ENCODE data around the gene UGT1A4. TPM values are rescaled to one million over a fixed set of nuclear protein-coding genes. Genes with fewer than 3 reads are reported as not detected.
"Not testable (repeated sequence)": the region's sequence is repeated elsewhere in the genome, so short reads cannot be mapped to it uniquely, and the experiment has no call there.

Gene UGT1A4
- polyA plus RNA-seq, 2 donors, result 0.69 to 2.5 TPM

DNA sequence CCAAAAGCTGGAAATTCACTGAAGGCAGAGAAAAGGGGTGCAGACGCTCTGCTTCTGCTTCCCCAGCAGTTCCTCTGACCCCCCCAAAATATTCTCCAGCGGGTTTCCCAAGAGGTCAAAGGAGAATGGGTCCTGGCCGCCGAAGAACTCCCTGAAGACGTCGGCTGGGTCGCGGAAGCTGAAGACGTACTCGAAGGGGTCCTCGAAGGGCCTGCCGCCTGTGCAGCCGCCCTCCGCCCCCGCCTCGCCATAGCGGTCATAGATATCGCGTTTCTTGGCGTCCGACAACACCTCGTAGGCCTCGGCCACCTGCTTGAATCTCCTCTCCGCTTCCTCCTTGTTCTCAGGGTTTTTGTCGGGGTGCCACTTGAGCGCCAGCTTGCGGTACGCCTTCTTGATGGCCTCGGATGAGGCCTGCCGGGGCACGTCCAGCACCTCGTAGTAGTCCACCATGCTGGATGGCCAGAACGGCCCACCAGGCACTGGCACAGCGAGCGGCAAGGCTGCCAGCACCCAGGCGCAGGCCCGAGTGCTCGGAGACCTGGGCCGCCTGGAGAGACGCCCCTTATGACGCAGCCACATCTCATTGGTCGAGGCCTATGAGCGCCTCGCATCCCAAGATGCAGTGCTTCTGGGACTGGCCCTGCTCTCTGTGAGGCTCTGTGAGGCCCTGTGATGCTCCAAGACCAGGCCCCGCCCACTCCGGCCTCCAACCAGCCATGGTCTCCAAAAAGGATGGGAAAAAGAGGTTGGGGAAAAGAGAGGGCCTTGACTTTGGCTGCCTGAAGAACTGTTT lies 25.1 kb downstream of the UGT1A4 start:
- Histone ChIP-seq H3K27me3 (ENCODE audit: control insufficient read depth in 1 of 2, insufficient read depth in 2 of 2, low read length in 2 of 2) (no peaks in the 10 kb centered on the region), H3K36me3 (ENCODE audit: control insufficient read depth in 2 of 2, insufficient read depth in 2 of 2, low read length in 1 of 2) (peaks cover 0 to 2% of the 10 kb centered on the region in 2 donors), H3K9me3 (ENCODE audit: control insufficient read depth in 2 of 2, insufficient read depth in 1 of 2, low read depth in 1 of 2, low read length in 1 of 2) (no peaks in the 10 kb centered on the region), H3K4me1 (ENCODE audit: control insufficient read depth in 2 of 2, insufficient read depth in 2 of 2, low read length in 1 of 2) (no peaks in the 10 kb centered on the region), H3K4me3 (ENCODE audit: low read depth in 1 of 2, low read length in 2 of 2) (no peak overlapping the region), H3K27ac (ENCODE audit: low read depth in 2 of 2, low read length in 1 of 2) (no peak overlapping the region)
- 94 to 95% methylated on average over 44 to 46 of the region's 46 CpGs for WGBS, 2 donors

DNA sequence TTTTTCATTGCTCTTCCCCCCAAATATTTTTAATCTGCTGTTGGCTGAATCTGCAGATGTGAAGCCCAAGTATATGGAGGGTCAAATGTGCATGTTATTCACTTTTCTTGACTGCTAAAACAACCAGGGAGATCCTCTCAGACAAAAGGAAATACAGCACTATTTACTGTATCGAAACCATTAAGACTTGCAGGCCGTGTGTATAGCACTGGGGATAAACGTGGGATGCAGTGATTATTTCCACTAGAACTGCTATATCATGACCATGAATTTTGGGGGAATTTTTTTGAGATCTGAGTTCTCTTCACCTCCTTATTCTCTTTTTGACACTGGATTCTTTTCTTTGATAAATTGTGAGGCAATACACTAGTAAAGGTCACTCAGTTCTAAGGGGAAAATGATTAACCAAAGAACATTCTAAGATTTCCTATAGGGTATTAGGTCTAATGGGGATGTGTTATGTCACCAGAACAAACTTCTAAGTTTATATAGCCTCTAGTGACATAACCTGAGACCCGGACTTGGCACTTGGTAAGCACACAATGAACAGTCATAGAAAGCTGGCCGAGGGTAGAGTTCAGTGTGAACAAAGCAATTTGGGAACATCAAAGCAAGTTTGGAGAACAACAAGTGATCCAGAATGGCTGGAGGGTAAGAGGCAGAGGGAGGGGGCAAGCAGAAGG lies 26.7 kb downstream of the UGT1A4 start:
- Histone ChIP-seq H3K4me1 (ENCODE audit: control insufficient read depth in 2 of 2, insufficient read depth in 2 of 2, low read length in 1 of 2) (no peaks in the 10 kb centered on the region), H3K4me3 (ENCODE audit: low read depth in 1 of 2, low read length in 2 of 2) (no peak overlapping the region), H3K9me3 (ENCODE audit: control insufficient read depth in 2 of 2, insufficient read depth in 1 of 2, low read depth in 1 of 2, low read length in 1 of 2) (no peaks in the 10 kb centered on the region), H3K27me3 (ENCODE audit: control insufficient read depth in 1 of 2, insufficient read depth in 2 of 2, low read length in 2 of 2) (no peaks in the 10 kb centered on the region), H3K27ac (ENCODE audit: low read depth in 2 of 2, low read length in 1 of 2) (no peak overlapping the region), H3K36me3 (ENCODE audit: control insufficient read depth in 2 of 2, insufficient read depth in 2 of 2, low read length in 1 of 2) (peaks cover 0 to 2% of the 10 kb centered on the region in 2 donors)
- WGBS, 2 donors, result 65 to 67% methylated on average over 5 of the region's 5 CpGs

DNA sequence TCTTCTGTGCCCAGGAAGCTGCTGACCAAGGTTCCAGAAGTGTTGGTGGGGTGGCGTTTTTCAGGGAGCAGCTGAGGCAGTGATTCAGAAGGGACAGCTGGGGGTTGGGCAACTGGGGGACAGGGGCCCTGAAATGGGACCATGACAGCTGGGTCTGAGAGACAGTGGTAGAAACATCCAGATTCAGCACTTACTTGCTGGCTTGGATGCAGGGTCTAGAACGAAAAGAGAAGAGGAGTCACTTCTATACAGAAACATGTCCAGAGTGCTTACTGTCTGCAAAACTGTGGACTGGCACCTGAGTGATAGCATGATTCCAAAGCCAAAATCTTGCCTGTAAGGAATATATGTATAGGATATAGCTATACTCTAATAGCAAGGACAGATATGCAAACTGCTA lies 27.3 kb downstream of the UGT1A4 start:
- not testable (repeated sequence) for H3K4me3 ChIP-seq (ENCODE audit: low read depth in 1 of 2, low read length in 2 of 2); H3K27me3 ChIP-seq (ENCODE audit: control insufficient read depth in 1 of 2, insufficient read depth in 2 of 2, low read length in 2 of 2); H3K9me3 ChIP-seq (ENCODE audit: control insufficient read depth in 2 of 2, insufficient read depth in 1 of 2, low read depth in 1 of 2, low read length in 1 of 2); H3K4me1 ChIP-seq (ENCODE audit: control insufficient read depth in 2 of 2, insufficient read depth in 2 of 2, low read length in 1 of 2); H3K27ac ChIP-seq (ENCODE audit: low read depth in 2 of 2, low read length in 1 of 2); H3K36me3 ChIP-seq (ENCODE audit: control insufficient read depth in 2 of 2, insufficient read depth in 2 of 2, low read length in 1 of 2)
- 71 to 77% methylated on average over 2 of the region's 2 CpGs for WGBS, 2 donors

DNA sequence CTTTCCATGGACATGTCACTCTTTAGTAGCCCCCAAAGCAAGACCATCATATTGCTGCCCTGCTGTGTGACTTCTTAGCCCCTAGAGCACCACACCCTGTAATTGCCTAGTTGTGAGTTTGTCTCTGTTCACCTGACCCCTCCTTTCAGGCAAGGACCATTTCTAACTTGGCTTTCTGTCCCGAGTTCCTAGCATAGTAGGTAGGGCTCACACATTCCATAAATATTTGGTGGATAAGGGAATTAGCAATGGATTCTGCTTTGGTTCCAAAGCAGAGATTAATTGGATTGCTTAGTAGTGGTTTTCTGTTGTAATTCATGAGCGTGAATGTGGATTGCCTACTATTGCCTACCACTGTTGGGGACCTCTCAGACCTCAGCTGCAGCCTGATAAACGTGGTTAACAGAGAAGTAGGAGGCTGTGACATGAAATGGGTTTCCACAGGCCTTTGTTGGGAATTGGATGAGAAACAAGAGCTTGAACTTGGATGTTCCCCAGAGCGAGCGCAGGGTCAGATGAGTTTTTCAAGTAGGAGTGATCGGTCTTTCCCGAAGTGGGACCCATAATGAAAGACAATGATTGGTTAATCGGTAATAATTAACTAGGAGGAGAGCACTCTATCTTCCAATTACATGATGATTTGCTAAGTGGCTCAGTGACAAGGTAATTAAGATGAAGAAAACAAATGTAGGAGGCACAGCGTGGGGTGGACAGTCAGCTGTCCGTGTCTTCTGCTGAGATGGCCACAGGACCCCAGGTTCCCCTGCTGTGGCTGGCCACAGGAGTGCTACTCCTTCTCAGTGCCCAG lies 28.1 kb downstream of the UGT1A4 start:
- WGBS, 2 donors, result 76 to 81% methylated on average over 10 of the region's 10 CpGs
- Histone ChIP-seq H3K27ac (ENCODE audit: low read depth in 2 of 2, low read length in 1 of 2) (no peak overlapping the region), H3K36me3 (ENCODE audit: control insufficient read depth in 2 of 2, insufficient read depth in 2 of 2, low read length in 1 of 2) (peaks cover 0 to 2% of the 10 kb centered on the region in 2 donors), H3K27me3 (ENCODE audit: control insufficient read depth in 1 of 2, insufficient read depth in 2 of 2, low read length in 2 of 2) (no peaks in the 10 kb centered on the region), H3K4me1 (ENCODE audit: control insufficient read depth in 2 of 2, insufficient read depth in 2 of 2, low read length in 1 of 2) (no peaks in the 10 kb centered on the region), H3K9me3 (ENCODE audit: control insufficient read depth in 2 of 2, insufficient read depth in 1 of 2, low read depth in 1 of 2, low read length in 1 of 2) (peaks cover 0 to 7% of the 10 kb centered on the region in 2 donors), H3K4me3 (ENCODE audit: low read depth in 1 of 2, low read length in 2 of 2) (no peak overlapping the region)

DNA sequence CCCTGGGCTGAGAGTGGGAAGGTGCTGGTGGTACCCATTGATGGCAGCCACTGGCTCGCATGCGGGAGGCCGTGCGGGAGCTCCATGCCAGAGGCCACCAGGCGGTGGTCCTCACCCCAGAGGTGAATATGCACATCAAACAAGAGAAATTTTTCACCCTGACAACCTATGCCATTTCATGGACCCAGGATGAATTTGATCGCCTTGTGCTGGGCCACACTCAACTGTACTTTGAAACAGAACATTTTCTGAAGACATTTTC lies 28.7 kb downstream of the UGT1A4 start:
- 95 to 96% methylated on average over 6 of the region's 6 CpGs for WGBS, 2 donors
- Histone ChIP-seq H3K9me3 (ENCODE audit: control insufficient read depth in 2 of 2, insufficient read depth in 1 of 2, low read depth in 1 of 2, low read length in 1 of 2) (peaks cover 0 to 7% of the 10 kb centered on the region in 2 donors), H3K36me3 (ENCODE audit: control insufficient read depth in 2 of 2, insufficient read depth in 2 of 2, low read length in 1 of 2) (peaks cover 0 to 2% of the 10 kb centered on the region in 2 donors), H3K27ac (ENCODE audit: low read depth in 2 of 2, low read length in 1 of 2) (no peak overlapping the region), H3K4me1 (ENCODE audit: control insufficient read depth in 2 of 2, insufficient read depth in 2 of 2, low read length in 1 of 2) (no peaks in the 10 kb centered on the region), H3K27me3 (ENCODE audit: control insufficient read depth in 1 of 2, insufficient read depth in 2 of 2, low read length in 2 of 2) (no peaks in the 10 kb centered on the region), H3K4me3 (ENCODE audit: low read depth in 1 of 2, low read length in 2 of 2) (no peak overlapping the region)

DNA sequence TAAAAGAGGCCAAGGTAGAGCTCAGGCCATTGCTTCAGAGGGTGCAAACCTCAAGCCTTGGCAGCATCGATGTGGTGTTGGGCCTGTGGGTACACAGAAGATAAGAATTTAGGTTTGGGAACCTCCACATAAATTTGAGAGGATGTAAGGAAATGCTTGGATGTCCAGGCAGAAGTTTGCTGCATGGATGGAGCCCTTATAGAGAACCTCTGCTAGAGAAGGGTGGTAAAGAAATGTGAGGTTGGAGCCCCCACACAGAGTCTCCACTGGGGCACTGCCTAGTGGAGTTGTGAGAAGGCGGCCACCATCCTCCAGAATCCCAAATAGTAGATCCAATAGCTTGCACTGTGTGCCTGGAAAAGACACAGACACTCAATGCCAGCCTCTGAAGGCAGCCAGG lies 32.2 kb downstream of the UGT1A4 start:
- H3K4me1 ChIP-seq (ENCODE audit: control insufficient read depth in 2 of 2, insufficient read depth in 2 of 2, low read length in 1 of 2); H3K27me3 ChIP-seq (ENCODE audit: control insufficient read depth in 1 of 2, insufficient read depth in 2 of 2, low read length in 2 of 2); H3K9me3 ChIP-seq (ENCODE audit: control insufficient read depth in 2 of 2, insufficient read depth in 1 of 2, low read depth in 1 of 2, low read length in 1 of 2); H3K4me3 ChIP-seq (ENCODE audit: low read depth in 1 of 2, low read length in 2 of 2); H3K36me3 ChIP-seq (ENCODE audit: control insufficient read depth in 2 of 2, insufficient read depth in 2 of 2, low read length in 1 of 2); H3K27ac ChIP-seq (ENCODE audit: low read depth in 2 of 2, low read length in 1 of 2): not testable (repeated sequence)
- 72 to 85% methylated on average over 2 of the region's 2 CpGs for WGBS, 2 donors

DNA sequence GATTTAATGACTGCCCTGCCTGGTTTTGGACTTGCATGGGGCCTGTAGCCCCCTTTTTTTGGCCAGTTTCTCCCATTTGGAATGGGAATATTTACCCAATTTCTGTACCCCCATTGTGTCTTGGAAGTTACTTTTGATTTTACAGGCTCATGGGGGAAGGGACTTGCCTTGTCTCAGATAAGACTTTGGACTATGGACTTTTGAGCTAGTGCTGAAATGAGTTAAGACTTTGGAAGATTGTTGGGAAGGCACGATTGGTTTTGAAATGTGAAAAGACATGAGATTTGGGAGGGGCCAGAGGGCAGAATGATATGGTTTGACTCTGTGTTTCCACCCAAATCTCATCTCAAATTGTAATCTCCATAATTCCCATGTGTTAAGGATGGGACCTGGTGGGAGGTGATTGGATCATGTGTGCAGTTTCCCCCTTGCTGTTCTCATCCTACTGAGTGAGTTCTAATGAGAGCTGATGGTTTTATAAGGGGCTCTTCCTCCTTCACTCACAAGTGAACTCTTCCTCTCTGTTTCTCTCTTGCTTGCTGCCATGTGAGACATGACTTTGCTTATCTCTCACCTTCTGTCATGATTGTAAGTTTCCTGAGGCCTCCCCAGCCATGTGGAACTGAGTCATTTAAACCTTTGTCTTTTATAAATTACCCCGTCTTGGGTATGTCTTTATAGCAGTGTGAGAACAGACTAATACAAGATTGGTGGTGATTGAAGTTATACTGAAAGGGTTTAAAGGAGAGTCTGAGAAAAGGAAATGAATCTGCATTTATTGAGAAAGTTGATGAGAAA lies 32.9 kb downstream of the UGT1A4 start:
- not testable (repeated sequence) for H3K4me3 ChIP-seq (ENCODE audit: low read depth in 1 of 2, low read length in 2 of 2); H3K4me1 ChIP-seq (ENCODE audit: control insufficient read depth in 2 of 2, insufficient read depth in 2 of 2, low read length in 1 of 2); H3K36me3 ChIP-seq (ENCODE audit: control insufficient read depth in 2 of 2, insufficient read depth in 2 of 2, low read length in 1 of 2); H3K27ac ChIP-seq (ENCODE audit: low read depth in 2 of 2, low read length in 1 of 2); H3K9me3 ChIP-seq (ENCODE audit: control insufficient read depth in 2 of 2, insufficient read depth in 1 of 2, low read depth in 1 of 2, low read length in 1 of 2); H3K27me3 ChIP-seq (ENCODE audit: control insufficient read depth in 1 of 2, insufficient read depth in 2 of 2, low read length in 2 of 2)
- WGBS, 2 donors, result 60 to 78% methylated on average over 2 of the region's 2 CpGs

DNA sequence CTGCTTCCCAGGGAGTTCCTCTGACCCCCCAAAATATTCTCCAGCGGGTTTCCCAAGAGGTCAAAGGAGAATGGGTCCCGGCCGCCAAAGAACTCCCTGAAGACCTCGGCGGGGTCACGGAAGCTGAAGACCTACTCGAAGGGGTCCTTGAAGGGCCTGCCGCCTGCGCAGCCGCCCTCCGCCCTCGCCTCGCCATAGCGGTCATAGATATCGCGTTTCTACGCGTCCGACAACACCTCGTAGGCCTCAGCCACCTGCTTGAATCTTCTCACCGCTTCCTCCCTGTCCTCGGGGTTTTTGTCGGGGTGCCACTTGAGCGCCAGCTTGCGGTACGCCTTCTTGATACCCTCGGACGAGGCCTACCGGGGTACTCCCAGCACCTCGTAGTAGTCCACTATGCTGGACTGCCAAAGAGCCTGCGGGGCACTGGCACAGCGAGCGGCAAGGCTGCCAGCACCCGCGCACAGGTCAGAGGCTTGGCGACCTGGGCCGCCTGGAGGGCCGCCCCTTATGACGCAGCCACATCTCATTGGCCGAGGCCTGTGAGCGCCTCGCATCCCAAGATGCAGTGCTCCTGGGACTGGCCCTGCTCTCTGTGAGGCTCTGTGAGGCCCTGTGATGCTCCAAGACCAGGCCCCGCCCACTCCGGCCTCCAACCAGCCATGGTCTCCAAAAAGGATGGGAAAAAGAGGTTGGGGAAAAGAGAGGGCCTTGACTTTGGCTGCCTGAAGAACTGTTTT lies 36.5 kb downstream of the UGT1A4 start:
- Histone ChIP-seq H3K27ac (ENCODE audit: low read depth in 2 of 2, low read length in 1 of 2) (no peak overlapping the region), H3K4me1 (ENCODE audit: control insufficient read depth in 2 of 2, insufficient read depth in 2 of 2, low read length in 1 of 2) (no peaks in the 10 kb centered on the region), H3K9me3 (ENCODE audit: control insufficient read depth in 2 of 2, insufficient read depth in 1 of 2, low read depth in 1 of 2, low read length in 1 of 2) (peaks cover 0 to 7% of the 10 kb centered on the region in 2 donors), H3K4me3 (ENCODE audit: low read depth in 1 of 2, low read length in 2 of 2) (no peak overlapping the region), H3K27me3 (ENCODE audit: control insufficient read depth in 1 of 2, insufficient read depth in 2 of 2, low read length in 2 of 2) (no peaks in the 10 kb centered on the region), H3K36me3 (ENCODE audit: control insufficient read depth in 2 of 2, insufficient read depth in 2 of 2, low read length in 1 of 2) (no peaks in the 10 kb centered on the region)
- WGBS, 2 donors, result 91 to 95% methylated on average over 41 to 44 of the region's 44 CpGs

Data from esophagus (tissue), 2 donors.